ENCODE results near the gene PRDM9. TPM values are rescaled to one million over a fixed set of nuclear protein-coding genes. Genes with fewer than 3 reads are reported as not detected.

PRDM9 gene
- total and polyA plus RNA-seq, 2 of the 8 experiments (the other 6 are each of a cell fraction or from before 2014, with no cell fraction given) = not detected

- no peak for TF ChIP-seq RFX5 (IDR thresholded peaks at IDR 0.05; ENCODE audit: borderline replicate concordance, low read depth, low read length)
- no peak for TF ChIP-seq SIRT6 (IDR thresholded peaks at IDR 0.05; ENCODE audit: low read length)
- no peak for TF ChIP-seq NANOG (IDR thresholded peaks at IDR 0.05; ENCODE audit: insufficient read depth, low read depth, low read length, poor library complexity, severe bottlenecking)
- no peak for TF ChIP-seq CHD7 (IDR thresholded peaks at IDR 0.05; ENCODE audit: insufficient replicate concordance, low read length)
- TF ChIP-seq EGR1 (IDR thresholded peaks at IDR 0.05; ENCODE audit: borderline replicate concordance, low read depth, low read length) = no peak
- no peak for TF ChIP-seq EP300 (IDR thresholded peaks at IDR 0.05; ENCODE audit: borderline replicate concordance in 1 of 2, low read depth in 2 of 2, low read length in 2 of 2)
- no peak for TF ChIP-seq TBP (IDR thresholded peaks at IDR 0.05; ENCODE audit: low read depth, low read length)
These were observed 30.8 kb upstream of the PRDM9 start (continued) for GRCh38 chr5:23476580-23476979.

All from H1 (cell line).